HG03354 (cell line): Measurements from ENCODE around the gene CHML.

Experiments used
- ATAC-seq: cut with Tn5 transposase; IDR thresholded peaks from one replicate; pipeline ENCODE4 v1.9.1; 2021; ENCODE audit warnings: mild to moderate bottlenecking; ENCODE audit not compliant: unreplicated experiment, poor library complexity, severe bottlenecking

CHML gene

DNA sequence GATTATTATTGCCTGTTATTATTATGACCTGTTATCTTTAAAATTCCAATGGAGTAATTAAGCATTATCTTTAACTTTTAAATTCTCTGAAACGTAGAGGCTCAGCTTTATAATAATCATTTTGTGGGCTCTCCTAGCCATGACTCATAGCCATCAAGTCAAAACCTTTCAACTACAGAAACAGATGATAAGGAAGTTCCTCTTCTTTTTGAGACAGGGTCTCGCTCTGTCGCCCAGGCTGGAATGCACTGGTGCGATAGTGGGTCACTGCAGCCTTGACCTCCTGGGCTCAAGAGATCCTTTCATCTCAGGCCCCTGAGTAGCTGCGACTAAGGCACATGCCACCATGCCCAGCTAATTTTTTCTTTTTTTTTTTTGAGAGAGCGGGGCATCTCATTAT, 43.5 kb downstream of the CHML start:
- ATAC-seq, result no peak

DNA sequence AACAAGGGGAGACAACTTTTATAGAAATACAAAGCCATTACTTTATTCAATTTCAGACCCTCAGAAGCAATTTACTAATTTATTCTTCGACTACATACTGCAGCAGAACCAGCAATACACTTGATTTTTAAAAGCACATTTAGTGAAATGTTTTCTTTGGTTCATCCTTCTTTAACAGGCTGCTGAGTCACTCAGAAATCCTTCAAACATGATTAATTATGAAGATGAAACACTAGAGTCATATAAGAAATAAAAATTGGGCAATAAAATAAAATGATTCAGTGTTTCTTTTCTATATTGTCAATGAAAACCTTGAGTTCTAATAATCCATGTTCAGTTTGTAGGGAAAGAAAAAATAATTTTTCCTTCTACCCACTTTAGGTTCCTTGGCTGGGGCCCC, 47.0 kb downstream of the CHML start:
- ATAC-seq, result no peak

DNA sequence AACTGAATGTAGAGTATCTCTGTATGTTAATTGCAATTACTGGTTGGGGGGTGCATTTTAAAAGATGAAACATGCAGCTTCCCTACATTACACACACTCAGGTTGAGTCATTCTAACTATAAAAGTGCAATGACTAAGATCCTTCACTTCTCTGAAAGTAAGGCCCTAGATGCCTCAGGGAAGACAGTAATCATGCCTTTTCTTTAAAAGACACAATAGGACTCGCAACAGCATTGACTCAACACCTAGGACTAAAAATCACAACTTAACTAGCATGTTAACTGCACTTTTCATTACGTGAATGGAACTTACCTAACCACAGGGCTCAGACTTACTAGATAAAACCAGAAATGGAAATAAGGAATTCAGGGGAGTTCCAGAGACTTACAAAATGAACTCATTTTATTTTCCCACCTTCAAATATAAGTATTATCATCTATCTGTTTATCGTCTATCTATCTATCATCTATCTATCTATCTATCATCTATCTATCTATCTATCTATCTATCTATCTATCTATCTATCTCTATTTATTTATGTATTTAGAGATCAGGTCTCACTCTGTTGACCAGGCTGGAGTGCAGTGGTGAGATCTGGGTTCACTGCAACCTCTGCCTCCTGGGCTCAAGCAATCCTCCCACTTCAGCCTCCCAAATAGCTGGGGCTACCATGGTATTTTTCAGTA, 47.8 kb downstream of the CHML start:
- ATAC-seq, result peak; percentile 77

DNA sequence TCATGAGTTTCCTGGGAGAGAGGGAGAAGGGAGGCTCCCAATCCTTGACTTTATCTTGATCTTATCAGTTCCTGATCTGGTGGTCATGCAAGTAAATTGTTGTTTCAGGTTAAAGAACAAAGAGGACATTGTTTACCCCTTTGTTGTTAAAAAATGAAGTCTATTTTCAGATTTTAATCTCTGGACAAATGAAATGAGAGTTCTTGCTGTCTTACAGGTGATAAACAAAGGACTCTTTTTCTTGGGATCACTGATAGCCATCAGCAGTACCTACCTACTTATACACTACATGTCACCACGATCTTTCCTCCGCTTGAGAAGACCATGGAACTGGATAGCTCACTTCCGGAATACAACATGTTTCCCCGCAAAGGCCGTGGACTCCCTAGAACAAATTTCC, 48.4 kb downstream of the CHML start:
- no peak for ATAC-seq

DNA sequence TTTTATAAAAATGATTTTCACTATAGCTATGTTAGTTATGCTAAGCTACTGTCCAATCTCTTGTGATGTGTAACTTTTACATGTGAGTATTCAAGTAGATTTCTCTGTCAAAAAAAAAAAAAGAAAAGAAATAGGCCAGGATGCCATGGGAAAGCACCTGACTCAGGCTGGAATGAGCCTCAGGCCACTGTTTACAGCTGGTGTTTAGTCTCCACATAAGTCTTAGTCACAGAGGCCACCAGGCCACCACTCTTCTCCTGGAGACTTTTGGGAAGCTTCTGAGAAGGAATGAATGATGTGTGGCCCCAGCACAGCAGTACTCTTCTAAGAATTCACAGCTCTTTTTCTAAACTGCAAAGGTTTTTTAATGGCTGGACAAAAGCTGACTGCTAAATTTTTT, 48.9 kb downstream of the CHML start:
- no peak for ATAC-seq

DNA sequence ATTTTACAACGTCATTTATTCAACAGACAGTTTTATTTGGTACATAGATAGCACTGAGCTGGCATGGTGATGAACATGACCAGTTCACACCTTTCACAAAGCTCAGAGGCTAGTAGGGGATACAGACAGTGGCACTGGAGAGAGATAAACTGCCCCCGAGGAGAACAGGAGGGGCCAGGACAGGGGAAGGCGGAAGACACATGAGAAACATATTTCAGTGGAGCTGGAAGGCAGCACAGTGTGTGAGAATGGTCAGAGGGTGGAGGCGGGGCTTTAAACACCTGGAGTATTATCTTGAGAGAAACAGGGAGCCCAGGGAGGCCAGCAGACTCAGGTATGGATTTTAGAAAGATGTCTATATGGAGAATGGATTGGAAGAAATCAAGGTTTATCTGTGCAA, 49.5 kb downstream of the CHML start:
- no peak for ATAC-seq
